Chondrocyte (in vitro differentiated cells): ENCODE measurements around the gene SLC8A3. TPM values are rescaled to one million over a fixed set of nuclear protein-coding genes. Genes with fewer than 3 reads are reported as not detected.

ENCODE experiments used
- DNase-seq: peaks from one replicate; pipeline ENCODE4 v3.0.0; 2021; ENCODE audit warnings: mixed read lengths, low spot score
- H3K27ac Mint-ChIP-seq: one replicate; pipeline ENCODE4 v1.8.0; 2021; ENCODE audit warnings: mild to moderate bottlenecking, moderate library complexity, mixed read lengths; ENCODE audit not compliant: unreplicated experiment
- H3K27me3 Mint-ChIP-seq: 2 replicates; pipeline ENCODE4 v1.8.0; 2021; ENCODE audit warnings: low read depth, mixed read lengths
- H3K36me3 Mint-ChIP-seq: 2 replicates; pipeline ENCODE4 v1.8.0; 2021; ENCODE audit warnings: low read depth, mixed read lengths
- H3K4me1 Mint-ChIP-seq: 2 replicates; pipeline ENCODE4 v1.8.0; 2021; ENCODE audit warnings: low read depth, mild to moderate bottlenecking, mixed read lengths
- H3K4me3 Mint-ChIP-seq: one replicate; pipeline ENCODE4 v1.8.0; 2021; ENCODE audit warnings: mild to moderate bottlenecking, moderate library complexity, mixed read lengths; ENCODE audit not compliant: unreplicated experiment
- H3K9me3 Mint-ChIP-seq: 2 replicates; pipeline ENCODE4 v1.8.0; 2021; ENCODE audit warnings: low read depth, mixed read lengths
- total RNA-seq: library from RNA; stranded (reverse); gene quantifications from 3 replicates; pipeline ENCODE4 v1.2.1, GENCODE V29; 2021
- TF ChIP-seq, protein P1 (sequence below): fragments of 200-600 bp; sonication (generic); IDR thresholded peaks from 2 replicates; pipeline ENCODE4 v1.5.0; 2021; ENCODE audit warnings: antibody characterized with exemption, mild to moderate bottlenecking, moderate library complexity

Gene SLC8A3
- total RNA-seq, 1 donor from 2014 or later, result 0.12 TPM

DNA sequence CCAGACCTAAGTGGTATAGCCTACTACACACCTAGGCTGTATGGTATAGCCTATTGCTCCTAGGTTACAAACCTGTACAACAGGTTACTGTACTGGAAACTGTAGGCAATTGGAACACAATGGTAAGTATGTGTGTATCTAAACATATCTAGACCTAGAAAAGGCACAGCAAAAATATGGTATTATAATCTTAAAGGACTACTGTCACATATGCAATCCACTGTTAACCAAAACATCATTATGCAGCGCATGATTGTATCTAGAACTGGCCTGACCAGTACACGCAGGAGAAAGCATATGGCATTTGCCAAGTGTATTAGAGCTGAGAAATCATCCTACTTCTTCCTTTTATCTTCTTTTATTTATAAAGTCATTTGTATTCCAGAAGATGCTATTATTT is 75.5 kb downstream of the SLC8A3 start:
- no peak for DNase-seq
- H3K9me3 Mint-ChIP-seq, result no peaks in the 10 kb centered on the region
- no peaks in the 10 kb centered on the region for H3K4me1 Mint-ChIP-seq
- H3K4me3 Mint-ChIP-seq, result no peak overlapping the region
- no peaks in the 10 kb centered on the region for H3K36me3 Mint-ChIP-seq
- no peak overlapping the region for H3K27ac Mint-ChIP-seq
- TF ChIP-seq, protein P1, sequence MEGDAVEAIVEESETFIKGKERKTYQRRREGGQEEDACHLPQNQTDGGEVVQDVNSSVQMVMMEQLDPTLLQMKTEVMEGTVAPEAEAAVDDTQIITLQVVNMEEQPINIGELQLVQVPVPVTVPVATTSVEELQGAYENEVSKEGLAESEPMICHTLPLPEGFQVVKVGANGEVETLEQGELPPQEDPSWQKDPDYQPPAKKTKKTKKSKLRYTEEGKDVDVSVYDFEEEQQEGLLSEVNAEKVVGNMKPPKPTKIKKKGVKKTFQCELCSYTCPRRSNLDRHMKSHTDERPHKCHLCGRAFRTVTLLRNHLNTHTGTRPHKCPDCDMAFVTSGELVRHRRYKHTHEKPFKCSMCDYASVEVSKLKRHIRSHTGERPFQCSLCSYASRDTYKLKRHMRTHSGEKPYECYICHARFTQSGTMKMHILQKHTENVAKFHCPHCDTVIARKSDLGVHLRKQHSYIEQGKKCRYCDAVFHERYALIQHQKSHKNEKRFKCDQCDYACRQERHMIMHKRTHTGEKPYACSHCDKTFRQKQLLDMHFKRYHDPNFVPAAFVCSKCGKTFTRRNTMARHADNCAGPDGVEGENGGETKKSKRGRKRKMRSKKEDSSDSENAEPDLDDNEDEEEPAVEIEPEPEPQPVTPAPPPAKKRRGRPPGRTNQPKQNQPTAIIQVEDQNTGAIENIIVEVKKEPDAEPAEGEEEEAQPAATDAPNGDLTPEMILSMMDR, result no peak
- peaks cover 5% of the 10 kb centered on the region for H3K27me3 Mint-ChIP-seq

DNA sequence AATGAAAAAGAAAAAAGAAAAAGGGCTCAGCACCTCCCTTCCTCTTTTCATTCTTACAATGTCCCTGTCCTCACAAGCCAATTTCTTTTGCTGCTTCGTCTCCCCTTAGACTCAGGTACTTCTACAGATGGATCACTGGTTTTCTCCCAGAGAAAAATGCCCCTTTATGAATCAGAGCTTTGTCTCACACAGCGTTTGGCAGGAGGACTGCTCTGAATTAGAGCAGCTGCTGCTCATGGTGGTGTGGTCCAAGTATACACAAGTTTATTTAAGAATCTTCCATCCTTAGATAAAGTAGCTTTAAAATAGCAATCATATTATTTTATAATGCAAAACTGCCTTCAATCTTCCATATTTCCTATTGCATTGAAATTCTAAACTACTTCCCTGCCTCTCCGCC is 80.3 kb downstream of the SLC8A3 start:
- no peaks in the 10 kb centered on the region for H3K36me3 Mint-ChIP-seq
- TF ChIP-seq, protein P1, result no peak
- no peak overlapping the region for H3K4me3 Mint-ChIP-seq
- H3K9me3 Mint-ChIP-seq, result no peaks in the 10 kb centered on the region
- no peak for DNase-seq
- peaks cover 9% of the 10 kb centered on the region for H3K27me3 Mint-ChIP-seq
- no peaks in the 10 kb centered on the region for H3K4me1 Mint-ChIP-seq
- H3K27ac Mint-ChIP-seq, result no peak overlapping the region

DNA sequence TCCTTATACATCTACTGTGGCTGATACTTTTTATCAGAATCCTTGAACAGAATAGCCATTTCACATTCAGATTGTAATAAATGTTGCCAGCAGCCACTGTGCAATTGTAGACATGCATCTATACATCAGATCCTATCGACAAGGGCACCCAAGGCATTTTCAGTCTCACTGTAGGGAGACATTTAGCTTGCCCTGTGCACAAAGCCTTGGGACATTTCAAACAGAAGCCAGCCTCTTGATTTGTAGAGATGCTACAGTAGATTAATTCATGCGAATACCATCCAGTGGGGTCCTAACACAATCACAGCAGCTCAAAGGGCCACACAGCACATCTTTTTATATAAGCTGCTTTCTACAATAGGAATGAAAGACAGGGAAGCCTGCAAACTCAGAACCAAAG is 81.4 kb downstream of the SLC8A3 start:
- TF ChIP-seq, protein P1, result no peak
- Mint-ChIP-seq H3K9me3 (no peaks in the 10 kb centered on the region), H3K27me3 (peaks cover 10% of the 10 kb centered on the region), H3K36me3 (no peaks in the 10 kb centered on the region), H3K4me1 (no peaks in the 10 kb centered on the region), H3K27ac (no peak overlapping the region), H3K4me3 (no peak overlapping the region)
- DNase-seq, result no peak

DNA sequence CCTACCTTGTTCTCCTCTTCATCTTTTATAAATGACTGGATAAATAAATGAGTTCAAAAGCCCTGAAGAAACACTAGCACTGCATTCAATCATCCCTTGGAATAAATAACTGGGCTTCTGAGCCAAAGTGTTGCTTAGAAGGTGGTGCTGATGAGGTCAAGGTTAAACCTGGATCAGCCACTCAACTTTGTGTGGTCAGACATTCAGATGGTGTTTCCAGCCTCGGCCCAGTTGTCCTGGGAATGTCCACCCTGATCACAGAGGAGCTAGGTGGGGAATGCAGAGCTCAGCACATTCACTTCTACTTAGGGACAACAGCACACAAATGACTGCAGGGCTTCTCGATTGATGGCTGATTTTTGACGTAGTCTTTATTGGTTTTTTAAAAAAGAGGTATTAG is 88.7 kb downstream of the SLC8A3 start:
- no peak overlapping the region for H3K27ac Mint-ChIP-seq
- H3K36me3 Mint-ChIP-seq, result no peaks in the 10 kb centered on the region
- H3K4me3 Mint-ChIP-seq, result no peak overlapping the region
- no peak for DNase-seq
- TF ChIP-seq, protein P1, result no peak
- H3K4me1 Mint-ChIP-seq, result no peaks in the 10 kb centered on the region
- H3K9me3 Mint-ChIP-seq, result no peaks in the 10 kb centered on the region
- H3K27me3 Mint-ChIP-seq, result peaks cover 9% of the 10 kb centered on the region

DNA sequence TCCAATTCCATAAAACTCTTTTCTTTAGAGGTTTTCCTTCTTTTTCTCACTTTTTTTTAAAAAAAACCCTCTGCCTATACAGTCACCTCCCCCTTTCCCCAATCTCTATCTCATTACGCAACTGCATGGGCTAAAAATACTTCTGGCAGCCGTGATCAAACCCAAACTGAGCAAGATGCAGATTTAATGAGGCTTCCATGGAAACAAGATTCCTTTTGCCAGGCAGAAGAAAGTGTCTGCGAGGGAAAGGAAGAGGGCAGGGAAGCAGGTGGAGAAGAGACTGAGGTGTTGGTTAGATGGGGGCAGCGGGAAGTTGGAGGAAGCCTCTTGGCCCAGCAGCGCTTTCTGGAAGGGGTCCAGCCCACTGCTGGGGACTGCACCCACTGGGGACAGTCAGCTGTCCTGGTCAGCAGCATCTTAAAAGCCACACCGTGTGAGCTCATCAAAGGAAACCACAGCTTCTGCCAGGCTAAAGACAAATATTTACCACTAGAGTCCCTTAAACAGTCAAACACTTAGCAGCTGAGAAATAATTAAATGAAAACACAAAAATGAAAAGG is 90.4 kb downstream of the SLC8A3 start:
- TF ChIP-seq, protein P1, result no peak
- no peaks in the 10 kb centered on the region for H3K36me3 Mint-ChIP-seq
- H3K27me3 Mint-ChIP-seq, result peaks cover 8% of the 10 kb centered on the region
- no peaks in the 10 kb centered on the region for H3K9me3 Mint-ChIP-seq
- no peak overlapping the region for H3K27ac Mint-ChIP-seq
- no peak overlapping the region for H3K4me3 Mint-ChIP-seq
- H3K4me1 Mint-ChIP-seq, result no peaks in the 10 kb centered on the region
- no peak for DNase-seq
